ENCODE results near the gene PCDHB4. TPM values are rescaled to one million over a fixed set of nuclear protein-coding genes. Genes with fewer than 3 reads are reported as not detected.
"Not testable (repeated sequence)": the region's sequence is repeated elsewhere in the genome, so short reads cannot be mapped to it uniquely, and the experiment has no call there.

PCDHB4 gene
- total RNA-seq, 1 experiment from 2014 or later = 1.9 TPM

DNA sequence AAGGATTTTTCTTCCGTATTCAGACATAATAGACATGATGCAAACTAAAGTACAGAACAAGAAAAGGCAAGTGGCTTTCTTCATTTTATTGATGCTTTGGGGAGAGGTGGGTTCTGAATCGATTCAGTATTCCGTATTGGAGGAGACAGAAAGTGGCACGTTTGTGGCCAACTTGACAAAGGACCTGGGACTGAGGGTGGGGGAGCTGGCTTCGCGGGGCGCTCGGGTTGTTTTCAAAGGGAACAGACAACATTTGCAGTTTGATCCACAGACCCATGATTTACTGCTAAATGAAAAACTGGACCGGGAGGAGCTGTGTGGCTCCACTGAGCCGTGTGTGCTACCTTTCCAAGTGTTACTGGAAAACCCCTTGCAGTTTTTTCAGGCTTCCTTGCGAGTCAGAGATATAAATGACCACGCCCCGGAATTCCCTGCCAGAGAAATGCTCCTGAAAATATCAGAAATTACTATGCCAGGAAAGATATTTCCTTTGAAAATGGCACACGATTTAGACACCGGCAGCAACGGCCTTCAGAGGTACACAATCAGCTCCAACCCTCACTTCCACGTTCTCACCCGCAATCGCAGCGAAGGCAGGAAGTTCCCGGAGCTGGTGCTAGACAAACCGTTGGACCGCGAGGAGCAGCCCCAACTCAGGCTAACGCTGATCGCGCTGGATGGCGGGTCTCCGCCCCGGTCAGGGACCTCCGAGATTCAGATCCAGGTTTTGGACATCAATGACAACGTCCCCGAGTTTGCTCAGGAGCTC lies 28.8 kb downstream of the PCDHB4 start:
- DNase-seq (ENCODE audit: low read depth) = no peak

DNA sequence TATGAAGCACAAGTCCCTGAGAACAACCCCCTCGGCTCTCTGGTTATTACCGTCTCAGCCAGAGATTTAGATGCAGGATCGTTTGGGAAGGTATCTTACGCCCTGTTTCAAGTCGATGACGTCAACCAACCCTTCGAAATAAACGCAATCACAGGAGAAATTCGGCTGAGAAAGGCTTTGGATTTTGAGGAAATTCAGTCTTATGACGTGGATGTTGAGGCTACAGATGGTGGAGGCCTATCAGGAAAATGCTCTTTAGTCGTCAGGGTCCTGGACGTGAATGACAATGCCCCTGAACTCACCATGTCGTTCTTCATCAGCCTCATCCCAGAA lies 29.3 kb downstream of the PCDHB4 start:
- no peak for DNase-seq (ENCODE audit: low read depth)

DNA sequence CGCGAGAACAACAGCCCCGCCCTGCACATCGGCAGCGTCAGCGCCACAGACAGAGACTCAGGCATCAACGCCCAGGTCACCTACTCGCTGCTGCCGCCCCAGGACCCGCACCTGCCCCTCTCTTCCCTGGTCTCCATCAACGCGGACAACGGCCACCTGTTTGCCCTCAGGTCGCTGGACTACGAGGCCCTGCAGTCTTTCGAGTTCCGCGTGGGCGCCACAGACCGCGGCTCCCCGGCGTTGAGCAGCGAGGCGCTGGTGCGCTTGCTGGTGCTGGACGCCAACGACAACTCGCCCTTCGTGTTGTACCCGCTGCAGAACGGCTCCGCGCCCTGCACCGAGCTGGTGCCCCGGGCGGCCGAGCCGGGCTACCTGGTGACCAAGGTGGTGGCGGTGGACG lies 30.0 kb downstream of the PCDHB4 start:
- DNase-seq (ENCODE audit: low read depth) = not testable (repeated sequence)

DNA sequence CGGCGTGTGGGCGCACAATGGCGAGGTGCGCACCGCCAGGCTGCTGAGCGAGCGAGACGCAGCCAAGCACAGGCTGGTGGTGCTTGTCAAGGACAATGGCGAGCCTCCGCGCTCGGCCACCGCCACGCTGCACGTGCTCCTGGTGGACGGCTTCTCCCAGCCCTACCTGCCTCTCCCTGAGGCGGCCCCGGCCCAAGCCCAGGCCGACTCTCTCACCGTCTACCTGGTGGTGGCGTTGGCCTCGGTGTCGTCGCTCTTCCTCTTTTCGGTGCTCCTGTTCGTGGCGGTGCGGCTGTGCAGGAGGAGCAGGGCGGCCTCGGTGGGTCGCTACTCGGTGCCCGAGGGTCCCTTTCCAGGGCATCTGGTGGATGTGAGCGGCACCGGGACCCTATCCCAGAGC lies 30.5 kb downstream of the PCDHB4 start:
- not testable (repeated sequence) for DNase-seq (ENCODE audit: low read depth)

GRCh38 chr5:141155540-141156374 lies 34.1 kb downstream of the PCDHB4 start:
- peak; percentile 31 for DNase-seq (ENCODE audit: low read depth)

- DNase-seq (ENCODE audit: low read depth) = not testable (repeated sequence)
These were observed 35.7 kb downstream of the PCDHB4 start for GRCh38 chr5:141157356-141157755.

- DNase-seq (ENCODE audit: low read depth) = not testable (repeated sequence)
These were observed 36.3 kb downstream of the PCDHB4 start for GRCh38 chr5:141157901-141158300.

DNA sequence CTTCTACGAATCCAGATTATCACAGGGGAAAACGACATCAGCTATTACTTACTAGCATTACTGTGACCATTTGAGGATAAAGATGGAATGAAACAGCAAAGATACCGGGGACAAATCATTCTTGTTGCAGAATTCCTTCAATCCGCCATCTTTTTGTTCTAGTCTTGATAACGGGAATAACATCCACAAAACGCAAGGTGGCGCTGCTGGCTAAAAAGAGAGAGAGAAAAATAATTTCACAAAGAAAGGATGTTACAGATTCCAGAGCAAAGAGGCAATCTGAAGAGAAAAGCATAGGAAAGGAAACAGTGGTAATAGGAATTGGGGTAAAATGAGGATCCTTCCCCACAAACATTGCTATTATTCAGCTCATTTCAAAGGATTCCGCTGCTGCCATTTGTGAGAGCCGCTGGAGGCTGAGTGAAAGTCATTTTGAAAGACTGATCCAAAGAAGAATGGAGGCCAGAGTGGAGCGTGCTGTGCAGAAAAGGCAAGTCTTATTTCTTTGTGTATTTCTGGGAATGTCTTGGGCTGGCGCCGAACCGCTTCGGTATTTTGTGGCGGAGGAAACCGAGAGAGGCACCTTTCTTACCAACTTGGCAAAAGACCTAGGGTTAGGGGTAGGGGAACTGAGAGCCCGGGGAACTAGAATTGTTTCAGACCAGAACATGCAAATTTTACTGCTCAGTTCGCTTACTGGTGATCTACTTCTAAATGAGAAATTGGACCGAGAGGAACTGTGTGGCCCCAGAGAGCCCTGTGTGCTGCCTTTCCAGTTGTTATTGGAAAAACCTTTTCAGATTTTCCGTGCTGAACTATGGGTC lies 51.0 kb downstream of the PCDHB4 start, which contains the start of gene PCDHB7:
TSS of gene PCDHB7 (plus strand) at position 264 of the 824 bp plus-strand sequence. CDS start at position 456, 192 bp downstream.
- DNase-seq (ENCODE audit: low read depth) = peak; percentile 73

- not testable (repeated sequence) for DNase-seq (ENCODE audit: low read depth)
These were observed 52.9 kb downstream of the PCDHB4 start for GRCh38 chr5:141174291-141175104.

Other genes starting within 250 kb of the PCDHB4 start
- gene PCDHA12, start 246.5 kb upstream of the PCDHB4 start, total RNA-seq (2014; rRNA removed) = not detected in 2 replicates
- gene PCDHA13, start 239.7 kb upstream of the PCDHB4 start, total RNA-seq (2014; rRNA removed) = not detected in 2 replicates
- gene PCDHAC1, start 195.5 kb upstream of the PCDHB4 start, total RNA-seq (2014; rRNA removed) = not detected in 2 replicates
- gene PCDHAC2, start 155.3 kb upstream of the PCDHB4 start, total RNA-seq (2014; rRNA removed) = 0.06 and 0.23 TPM in 2 replicates
- not detected in 2 replicates for gene PCDHB1, start 70.4 kb upstream of the PCDHB4 start, total RNA-seq (2014; rRNA removed)
- 10.7 and 13.4 TPM in 2 replicates for gene PCDHB2, start 27.2 kb upstream of the PCDHB4 start, total RNA-seq (2014; rRNA removed)
- 2.0 and 2.4 TPM in 2 replicates for gene PCDHB3, start 21.3 kb upstream of the PCDHB4 start, total RNA-seq (2014; rRNA removed)
- 0.63 and 1.1 TPM in 2 replicates for gene PCDHB5, start 13.4 kb downstream of the PCDHB4 start, total RNA-seq (2014; rRNA removed)
- 0.34 and 0.38 TPM in 2 replicates for gene PCDHB6, start 28.2 kb downstream of the PCDHB4 start, total RNA-seq (2014; rRNA removed)
- 2.0 and 3.4 TPM in 2 replicates for gene PCDHB7, start 50.8 kb downstream of the PCDHB4 start, total RNA-seq (2014; rRNA removed)
- gene PCDHB8, start 56.0 kb downstream of the PCDHB4 start, total RNA-seq (2014; rRNA removed) = 9.6 and 12.3 TPM in 2 replicates
- gene PCDHB16, start 60.6 kb downstream of the PCDHB4 start, total RNA-seq (2014; rRNA removed) = 10.4 and 12.2 TPM in 2 replicates
- 2.8 and 3.1 TPM in 2 replicates for gene PCDHB9, start 65.3 kb downstream of the PCDHB4 start, total RNA-seq (2014; rRNA removed)
- gene PCDHB10, start 70.5 kb downstream of the PCDHB4 start, total RNA-seq (2014; rRNA removed) = 2.4 and 2.8 TPM in 2 replicates
- 0.77 and 1.5 TPM in 2 replicates for gene PCDHB11, start 77.8 kb downstream of the PCDHB4 start, total RNA-seq (2014; rRNA removed)
- 3.1 and 3.6 TPM in 2 replicates for gene PCDHB12, start 86.9 kb downstream of the PCDHB4 start, total RNA-seq (2014; rRNA removed)
- 3.5 and 5.1 TPM in 2 replicates for gene PCDHB13, start 92.1 kb downstream of the PCDHB4 start, total RNA-seq (2014; rRNA removed)
- gene PCDHB14, start 101.5 kb downstream of the PCDHB4 start, total RNA-seq (2014; rRNA removed) = 4.3 and 4.9 TPM in 2 replicates
- 3.8 TPM in 2 replicates for gene PCDHB15, start 123.6 kb downstream of the PCDHB4 start, total RNA-seq (2014; rRNA removed)
- 0.17 TPM in 1 of 2 replicates, not detected in the other for gene SLC25A2, start 182.2 kb downstream of the PCDHB4 start, total RNA-seq (2014; rRNA removed)
- 65.1 and 67.6 TPM in 2 replicates for gene TAF7, start 199.0 kb downstream of the PCDHB4 start, total RNA-seq (2014; rRNA removed)
- 5.3 and 7.1 TPM in 2 replicates for gene PCDHGA1, start 208.7 kb downstream of the PCDHB4 start, total RNA-seq (2014; rRNA removed)
- 0.90 and 1.1 TPM in 2 replicates for gene PCDHGA2, start 216.9 kb downstream of the PCDHB4 start, total RNA-seq (2014; rRNA removed)
- gene PCDHGA3, start 222.0 kb downstream of the PCDHB4 start, total RNA-seq (2014; rRNA removed) = 0.57 TPM in 1 of 2 replicates, not detected in the other
- 6.8 and 8.1 TPM in 2 replicates for gene PCDHGB1, start 228.3 kb downstream of the PCDHB4 start, total RNA-seq (2014; rRNA removed)
- gene PCDHGA4, start 233.2 kb downstream of the PCDHB4 start, total RNA-seq (2014; rRNA removed) = 3.9 and 4.4 TPM in 2 replicates
- 9.0 and 12.5 TPM in 2 replicates for gene PCDHGB2, start 238.2 kb downstream of the PCDHB4 start, total RNA-seq (2014; rRNA removed)
- gene PCDHGA5, start 242.3 kb downstream of the PCDHB4 start, total RNA-seq (2014; rRNA removed) = 0.98 and 1.5 TPM in 2 replicates
- gene PCDHGB3, start 248.4 kb downstream of the PCDHB4 start, total RNA-seq (2014; rRNA removed) = 1.4 and 1.6 TPM in 2 replicates

Data from LHCN-M2 (cell line).